ENCODE results near the gene ACACA.
"Not testable (repeated sequence)": the region's sequence is repeated elsewhere in the genome, so short reads cannot be mapped to it uniquely, and the experiment has no call there.

The ACACA gene

DNA sequence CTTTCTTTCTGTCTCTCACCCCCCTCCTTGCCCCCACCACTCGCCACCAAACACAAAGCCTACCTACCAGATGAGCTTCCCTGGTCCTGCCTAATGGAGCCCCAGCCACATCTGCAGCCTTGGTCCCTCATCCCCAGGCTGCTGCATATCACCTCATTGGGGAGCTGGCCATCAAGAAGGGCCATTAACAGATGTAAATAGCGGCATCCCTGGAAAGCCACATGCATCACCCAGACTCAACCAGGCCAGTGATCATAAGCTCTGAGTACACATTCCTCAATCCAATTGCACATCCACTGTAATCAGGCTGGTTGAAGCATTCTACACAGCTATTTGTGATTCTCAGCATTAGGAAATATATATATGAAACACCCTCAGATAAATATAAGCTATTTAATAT is 242.6 kb downstream of the ACACA start:
- no peak for DNase-seq

DNA sequence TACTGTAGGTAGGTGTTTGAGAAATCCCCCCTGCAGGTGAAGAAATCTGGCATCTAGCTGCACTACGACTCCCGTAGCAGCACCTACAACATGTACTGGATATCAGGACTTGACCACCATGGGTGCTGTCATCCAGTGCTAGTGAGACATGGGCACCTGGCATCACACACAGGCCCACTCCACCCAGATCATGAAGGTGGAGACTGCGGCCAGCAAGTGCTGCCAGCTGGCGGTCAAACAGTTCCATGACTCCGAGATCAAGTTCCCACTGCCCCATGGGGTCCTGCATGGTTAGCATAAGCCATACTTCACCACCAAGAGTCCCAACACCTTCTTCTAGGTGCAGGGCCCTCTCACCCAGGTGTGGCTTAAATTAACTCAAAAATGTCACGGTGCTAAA is 243.8 kb downstream of the ACACA start:
- DNase-seq: no peak

DNA sequence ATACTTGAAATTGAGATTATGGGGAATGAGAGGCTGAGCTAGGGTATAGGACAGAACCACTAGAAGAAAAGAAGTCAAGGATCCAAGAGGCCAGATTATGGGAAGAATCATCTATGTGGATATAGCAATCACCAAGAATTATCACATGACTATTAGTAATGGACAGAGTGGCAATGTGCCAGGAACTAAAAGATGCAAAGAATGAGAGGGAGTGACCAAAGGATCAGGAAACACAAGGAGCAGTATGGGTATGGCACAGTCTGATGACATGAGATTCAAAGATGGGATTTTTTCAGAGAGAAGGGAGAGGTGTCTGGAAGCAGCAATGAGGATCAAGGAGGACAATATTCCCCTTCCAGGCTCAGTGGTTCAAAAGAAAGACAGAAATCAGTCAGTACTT is 245.7 kb downstream of the ACACA start:
- DNase-seq: no peak

DNA sequence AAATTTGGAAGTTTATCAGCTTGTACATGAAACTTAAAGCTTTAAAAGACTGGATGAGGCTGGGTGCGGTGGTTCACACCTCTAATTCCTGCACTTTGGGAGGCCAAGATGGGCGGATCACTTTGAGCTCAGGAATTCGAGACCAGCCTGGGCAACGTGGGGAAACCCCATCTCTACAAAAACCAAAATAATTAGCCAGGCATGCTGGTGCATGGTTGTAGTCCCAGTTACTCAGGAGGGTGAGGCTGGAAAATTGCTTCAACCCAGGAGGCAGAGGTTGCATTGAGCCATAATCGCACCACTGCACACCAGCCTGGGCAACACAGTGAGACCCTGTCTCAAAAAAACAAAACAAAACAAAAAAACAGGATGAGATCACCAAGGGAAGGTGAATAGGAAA is 248.3 kb downstream of the ACACA start:
- DNase-seq: no peak

DNA sequence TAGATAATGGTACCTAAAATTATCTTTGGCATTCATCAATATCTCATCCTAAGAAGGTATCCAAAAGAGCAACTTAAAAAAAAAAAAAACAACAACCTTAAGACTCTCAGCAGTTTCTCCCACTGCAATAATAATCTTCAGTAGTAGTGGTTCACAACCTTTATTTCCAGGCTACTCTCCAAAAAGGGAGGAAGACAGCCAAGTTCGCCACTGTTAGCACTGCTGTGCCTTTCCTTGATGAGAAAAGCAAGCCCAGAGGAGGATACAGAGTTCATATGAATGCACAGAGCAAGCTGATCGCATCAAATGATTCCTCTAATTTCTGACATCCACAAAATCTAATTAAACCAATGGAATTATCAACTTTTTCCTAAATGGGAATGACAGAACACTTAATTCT is 258.5 kb downstream of the ACACA start:
- DNase-seq: no peak

DNA sequence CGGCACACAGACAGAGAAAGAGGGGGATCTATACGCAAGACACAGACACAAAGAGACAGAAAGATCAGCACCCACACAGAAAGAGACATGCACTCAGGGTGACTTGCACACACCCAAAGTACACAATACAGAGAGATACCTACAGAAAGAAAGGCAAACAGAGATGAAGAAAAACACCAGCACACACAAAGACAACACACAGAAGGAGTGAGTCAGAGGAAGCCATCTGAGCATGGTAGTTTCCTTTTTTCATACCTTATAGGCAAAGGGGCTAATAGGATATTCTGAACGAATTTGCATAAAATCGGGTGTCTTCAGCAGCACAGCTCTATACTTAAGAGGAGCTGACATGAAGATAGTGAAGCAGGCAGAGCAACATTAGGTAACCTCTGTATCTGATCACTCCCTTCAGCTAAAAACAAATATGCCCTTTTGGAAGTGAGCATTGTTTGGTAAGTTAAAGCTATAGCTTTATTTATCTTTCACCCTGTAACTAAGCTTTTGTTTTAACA is 259.3 kb downstream of the ACACA start:
- no peak for DNase-seq

DNA sequence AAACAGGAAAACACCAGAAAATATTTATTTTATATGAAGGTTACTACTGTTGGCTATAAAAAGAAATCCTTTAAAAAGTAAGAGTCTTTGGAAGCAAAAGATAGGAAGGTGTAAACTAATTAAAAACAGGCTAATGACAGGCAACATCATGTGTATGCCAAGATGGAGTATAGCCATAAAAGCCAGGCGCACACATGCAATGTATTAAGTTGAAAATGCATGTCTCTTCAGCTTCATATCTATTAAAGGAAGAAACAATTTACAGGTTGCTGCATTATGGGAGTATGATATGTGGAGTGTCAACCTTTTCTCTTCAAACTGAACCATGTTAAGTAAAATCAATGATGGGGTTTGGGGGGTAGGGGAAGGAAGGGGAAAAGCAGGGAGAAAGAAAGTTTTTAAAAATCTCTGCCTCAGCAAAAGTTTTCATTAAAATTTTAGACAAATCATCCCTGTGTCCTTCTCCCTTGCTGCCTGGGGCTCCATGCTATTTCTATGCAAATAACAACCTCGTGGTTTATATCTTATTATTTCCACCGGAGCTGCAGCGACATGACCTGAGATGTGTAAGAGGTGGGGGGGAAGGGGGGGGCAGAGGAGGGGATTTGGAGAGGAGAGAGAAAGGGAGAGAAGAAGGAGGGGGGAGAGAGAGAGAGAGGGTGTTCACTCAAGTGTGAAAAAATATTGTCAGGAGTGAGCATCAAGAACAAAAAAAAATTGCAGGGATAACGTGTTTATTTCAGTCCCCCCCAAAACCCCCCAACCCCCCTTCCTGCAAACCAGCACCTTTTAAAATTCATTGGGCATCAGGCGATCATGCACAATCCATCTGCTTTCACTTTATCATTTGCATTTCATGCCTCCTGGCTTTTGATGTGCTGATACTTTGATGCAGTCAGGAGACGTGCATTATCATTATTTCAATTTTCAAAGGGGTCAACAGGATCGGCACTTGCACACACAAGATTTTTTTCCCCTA is 260.3 kb downstream of the ACACA start:
- no peak for DNase-seq

DNA sequence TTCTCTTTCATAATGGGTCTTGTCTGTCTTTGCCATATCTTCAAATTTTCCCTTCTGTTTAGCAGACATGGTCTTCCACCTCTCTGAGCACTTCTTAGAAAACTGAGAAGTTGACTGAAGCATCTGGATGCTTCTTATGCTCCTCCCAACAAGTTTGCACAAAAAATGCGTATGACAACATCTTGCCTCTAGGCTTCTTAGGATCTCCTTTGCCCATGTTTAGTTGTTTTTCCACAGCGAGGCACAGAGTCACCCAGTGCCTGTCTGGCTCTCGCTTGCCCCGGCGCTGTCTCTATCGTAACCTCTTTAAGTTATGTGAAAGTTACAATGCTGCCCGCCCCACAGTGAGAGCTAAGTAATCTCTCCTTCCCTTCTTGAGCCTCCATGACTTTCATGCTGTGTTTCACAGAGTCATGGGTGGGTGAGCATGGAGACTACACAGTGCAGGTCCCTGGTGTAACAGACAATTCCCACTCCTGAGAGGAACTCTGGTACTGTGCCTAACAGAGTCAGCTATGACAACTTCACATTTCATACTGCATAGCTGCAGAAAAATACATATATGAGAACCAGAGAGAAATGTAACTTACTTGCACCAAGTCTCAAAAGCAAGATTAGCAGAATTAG is 262.4 kb downstream of the ACACA start:
- no peak for DNase-seq

DNA sequence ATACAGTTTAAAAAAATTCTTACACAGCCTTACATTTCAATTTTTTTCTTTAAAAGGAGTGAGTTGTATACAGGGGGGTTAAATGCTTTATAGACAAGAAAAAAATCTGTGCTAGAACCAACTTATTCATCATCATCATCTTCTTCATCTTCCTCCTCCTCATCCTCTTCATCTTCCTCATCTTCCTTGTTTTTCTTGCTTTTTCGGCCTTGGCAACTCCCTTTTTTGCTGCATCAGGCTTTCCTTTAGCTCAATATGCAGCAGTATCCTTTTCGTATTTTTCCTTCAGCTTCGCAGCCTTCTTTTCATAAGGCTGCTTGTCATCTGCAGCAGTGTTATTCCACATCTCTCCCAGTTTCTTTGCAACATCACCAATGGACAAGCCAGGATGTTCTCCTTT is 263.1 kb downstream of the ACACA start:
- not testable (repeated sequence) for DNase-seq

DNA sequence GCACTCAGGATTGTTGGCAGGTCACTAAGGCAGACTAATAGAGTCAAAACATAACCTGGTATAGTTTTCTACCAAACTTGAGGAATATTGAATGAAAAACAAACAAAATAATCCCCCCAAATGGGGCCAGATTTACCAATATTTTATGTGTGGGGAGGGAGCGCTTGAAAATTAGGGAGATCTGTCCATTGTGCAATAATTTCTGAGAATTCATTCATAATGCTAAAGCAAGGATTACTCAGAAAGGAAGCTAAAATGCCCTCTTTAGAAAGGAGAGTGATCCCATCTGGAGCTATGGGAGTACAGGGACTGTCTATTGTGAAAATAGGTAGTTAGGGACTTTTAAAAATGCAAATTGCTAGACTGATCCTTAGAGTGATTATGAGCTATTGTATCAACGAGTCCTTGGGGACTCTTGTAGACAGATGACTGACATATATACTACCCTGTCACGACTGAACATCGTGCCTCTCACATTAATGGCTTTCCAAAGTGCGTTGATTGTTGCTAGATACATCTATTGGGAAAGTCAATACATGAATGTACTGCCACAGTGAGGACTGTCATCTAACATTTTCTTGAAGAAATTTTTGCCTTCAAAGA is 264.2 kb downstream of the ACACA start:
- DNase-seq: no peak

DNA sequence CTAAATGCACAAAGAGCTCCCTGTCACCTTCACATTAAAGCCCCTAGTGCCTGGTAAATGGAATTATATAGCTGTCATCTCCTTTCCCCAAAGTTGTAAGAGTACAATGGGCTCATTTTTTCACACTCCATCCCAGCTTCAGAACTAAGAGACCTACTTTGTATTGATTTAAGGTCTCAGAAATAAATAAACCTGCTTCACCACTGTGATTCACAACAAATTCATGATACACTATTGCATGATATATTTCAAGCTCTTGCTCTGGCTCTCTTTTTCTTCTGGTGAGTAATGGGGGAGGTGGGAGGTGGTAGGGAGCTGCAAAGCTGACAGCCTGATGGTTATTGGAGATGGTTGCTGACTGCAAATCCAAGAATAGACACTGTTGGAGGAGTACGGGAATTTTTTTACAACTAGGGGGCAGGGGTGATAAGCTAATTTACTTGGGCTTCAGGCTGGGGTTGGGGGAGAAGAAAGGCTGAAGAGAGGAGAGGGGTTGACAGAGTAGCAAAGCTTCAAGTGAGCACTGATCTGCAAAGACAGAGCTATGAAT is 268.0 kb downstream of the ACACA start:
- no peak for DNase-seq

DNA sequence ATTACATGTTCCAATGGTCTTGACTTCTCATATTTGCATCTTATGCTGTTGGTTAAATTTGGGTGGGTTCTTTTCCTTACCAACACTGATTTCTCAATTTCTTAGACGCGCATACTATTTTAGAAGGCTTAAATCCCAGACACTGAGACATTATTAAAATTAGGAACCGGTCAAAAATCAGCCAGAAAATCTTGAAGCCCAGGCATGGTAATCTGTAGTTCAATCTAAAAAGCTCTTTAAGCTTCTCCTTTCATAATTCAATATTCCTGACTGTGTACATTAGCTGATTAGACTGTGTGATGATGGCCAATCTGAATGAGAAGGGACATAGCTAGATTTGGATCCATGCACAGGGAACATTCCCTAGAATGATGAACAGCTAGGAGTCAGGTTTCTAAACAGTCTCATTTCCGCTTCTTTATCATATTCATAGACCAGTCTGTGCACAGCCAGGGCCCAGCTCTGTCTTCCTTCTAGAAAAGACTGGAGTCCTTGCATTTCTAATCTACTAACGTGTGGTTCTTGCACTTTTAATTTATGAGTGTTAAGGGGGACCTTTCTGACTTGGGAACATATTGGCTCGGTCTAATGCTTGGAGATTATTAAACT is 268.6 kb downstream of the ACACA start:
- DNase-seq: no peak

DNA sequence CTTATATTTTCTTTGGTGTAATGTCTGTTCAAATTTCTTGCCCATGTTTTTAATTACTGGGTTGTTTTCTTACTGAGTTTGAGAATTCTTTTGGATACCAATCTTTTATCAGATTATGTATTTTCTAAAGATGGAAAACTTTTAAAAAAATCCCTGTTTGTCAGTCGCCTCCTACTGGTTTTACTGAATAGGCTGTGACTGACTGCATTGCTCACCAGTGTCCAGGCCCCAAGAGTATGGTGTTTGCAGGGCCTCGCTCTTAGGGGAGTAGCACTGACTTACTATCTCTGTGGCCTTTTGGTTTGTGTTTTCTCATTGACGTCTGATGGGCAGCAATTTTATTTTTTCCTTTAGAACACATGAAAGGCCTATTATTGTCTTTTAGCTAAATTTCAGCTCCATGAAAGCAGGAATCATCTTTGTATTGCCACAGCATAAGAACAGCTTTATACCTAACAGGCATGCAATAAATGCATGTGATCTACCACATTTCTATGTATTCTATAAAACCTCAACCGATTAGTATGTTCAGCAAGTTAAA is 269.5 kb downstream of the ACACA start:
- DNase-seq: no peak

DNA sequence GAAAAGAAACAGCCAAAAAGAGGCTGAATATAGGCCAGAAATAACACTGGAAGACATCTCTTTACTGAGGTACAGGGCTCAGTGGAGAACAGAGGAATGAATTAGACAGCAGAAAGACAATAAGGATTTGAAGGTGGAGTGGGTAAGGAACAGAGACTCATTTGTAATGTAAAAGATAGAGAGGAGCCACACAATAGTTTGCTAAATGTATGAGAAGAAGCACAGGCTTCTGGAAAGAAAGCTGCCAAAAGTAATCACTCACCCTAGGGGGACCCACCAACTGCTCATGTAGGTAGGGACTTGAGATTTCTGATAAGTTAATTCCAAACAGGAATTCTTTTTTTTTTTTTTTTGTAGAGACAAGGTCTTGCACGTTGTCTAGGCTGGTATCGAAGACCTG is 271.1 kb downstream of the ACACA start:
- no peak for DNase-seq

DNA sequence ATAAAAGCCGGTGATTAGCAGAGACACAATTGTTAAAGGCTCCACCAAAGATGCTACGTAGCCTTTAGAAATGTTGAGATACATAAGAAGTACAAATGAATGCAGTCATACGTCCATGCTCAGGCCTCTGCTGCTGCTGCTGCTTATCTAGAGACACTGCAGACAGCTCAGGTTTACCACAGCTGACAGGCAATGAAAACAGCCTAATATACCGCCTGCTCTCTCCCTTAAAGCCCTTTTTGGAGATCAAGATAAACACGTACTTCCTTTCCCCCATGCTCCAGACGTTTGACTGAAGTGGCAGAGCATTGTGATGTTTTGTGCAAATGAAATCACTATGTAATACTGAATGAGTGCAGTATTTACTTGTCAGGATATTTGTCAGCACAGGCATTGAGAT is 272.6 kb downstream of the ACACA start:
- DNase-seq: no peak

DNA sequence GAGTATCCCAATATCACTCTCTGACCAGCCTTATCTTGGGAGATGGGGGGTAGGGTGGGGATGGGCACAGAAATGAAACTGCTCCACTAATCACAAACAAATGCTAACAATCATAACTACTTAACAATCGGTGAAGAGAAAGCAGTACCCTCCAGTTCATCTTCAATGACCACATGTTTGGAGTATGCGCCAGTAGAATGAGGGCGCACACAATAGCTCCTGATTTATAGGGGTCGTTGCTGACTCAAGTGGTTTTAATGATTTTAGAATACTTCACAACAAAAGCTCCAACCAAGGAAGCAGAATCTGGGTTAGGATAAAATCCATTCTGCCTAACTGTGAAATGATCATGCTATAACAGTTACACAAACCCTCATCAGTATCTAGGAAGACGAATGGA is 273.5 kb downstream of the ACACA start:
- no peak for DNase-seq

DNA sequence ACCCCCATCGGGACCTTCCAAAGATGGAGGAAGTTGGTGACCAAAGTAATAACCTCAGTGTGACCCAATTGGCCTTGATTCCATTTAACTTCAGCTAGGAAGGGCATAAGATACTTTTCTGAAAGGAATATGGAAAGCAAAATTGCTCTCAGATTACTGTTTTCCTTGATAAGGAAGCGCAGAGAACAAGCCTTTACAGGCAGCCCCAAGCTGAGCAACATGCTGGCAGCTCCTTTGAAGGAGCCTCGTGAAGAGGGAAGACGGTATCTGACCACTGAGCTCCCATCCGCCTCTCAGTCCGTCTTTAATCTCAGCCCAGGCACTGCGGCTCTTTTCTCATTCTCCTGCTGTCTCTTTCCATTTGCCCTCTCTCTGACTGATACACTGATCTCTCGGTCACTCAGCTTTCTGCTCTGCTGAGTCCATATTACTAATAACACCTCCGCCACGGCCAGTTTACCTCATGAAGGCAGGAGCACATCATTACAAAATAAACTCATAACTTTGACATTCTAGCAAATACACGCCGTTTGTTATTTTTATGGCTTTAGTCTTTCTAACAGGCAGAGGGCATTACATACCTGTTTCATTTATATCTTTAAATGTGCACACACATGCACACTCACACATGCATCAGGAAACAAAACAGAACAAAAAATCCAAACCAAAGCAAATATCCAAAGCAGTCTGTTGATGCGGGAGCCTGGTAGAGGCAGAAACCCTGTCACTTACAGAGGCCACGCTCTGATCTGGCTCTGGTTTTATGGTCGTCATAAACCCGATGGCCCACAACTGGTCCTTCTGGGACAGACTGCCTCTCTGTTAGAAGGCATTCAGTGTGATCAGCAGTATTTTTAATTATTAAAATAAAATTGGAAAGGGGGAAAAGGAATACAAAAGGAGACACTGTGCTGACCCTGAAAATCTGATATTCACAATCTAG is 274.7 kb downstream of the ACACA start:
- no peak for DNase-seq

DNA sequence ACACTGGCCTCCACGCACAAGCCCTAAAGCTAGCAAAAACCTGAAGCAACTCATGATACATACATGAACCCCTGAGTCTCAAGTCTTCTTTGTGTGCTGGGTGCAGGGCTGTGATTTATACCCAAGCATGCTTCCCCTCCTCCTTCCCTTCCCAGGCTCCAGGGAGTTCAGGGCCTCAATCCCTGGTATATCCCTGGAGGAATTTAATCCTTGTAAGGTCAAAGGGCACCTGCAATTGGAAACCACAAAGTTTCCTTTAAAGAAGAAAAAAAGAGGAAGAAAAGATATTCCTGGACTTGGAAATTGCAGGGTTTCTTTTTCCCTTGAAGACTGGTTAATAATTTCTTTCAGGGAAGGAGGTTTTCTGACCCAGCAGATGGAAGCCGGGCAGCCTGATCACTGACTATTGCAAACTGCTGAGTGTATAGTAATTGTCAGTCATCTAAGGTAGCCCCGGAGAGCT is 275.6 kb downstream of the ACACA start:
- no peak for DNase-seq

DNA sequence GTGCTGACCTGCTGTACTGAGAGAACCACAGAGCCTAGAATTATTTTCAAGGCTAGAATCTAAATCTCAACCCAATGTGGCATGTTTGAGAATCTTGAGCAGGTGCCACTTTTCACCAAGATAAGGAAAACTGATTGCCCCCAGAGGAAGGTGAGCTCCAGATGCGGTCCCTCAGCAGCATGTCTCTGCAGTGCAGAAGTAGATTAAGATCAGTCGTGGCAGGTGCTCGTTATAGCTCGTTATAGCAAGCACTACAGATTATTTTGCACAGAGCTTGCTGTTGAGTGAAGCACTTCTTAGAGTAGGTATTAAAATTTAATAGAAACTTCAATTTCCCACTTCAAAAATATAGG is 281.8 kb downstream of the ACACA start:
- DNase-seq: no peak

DNA sequence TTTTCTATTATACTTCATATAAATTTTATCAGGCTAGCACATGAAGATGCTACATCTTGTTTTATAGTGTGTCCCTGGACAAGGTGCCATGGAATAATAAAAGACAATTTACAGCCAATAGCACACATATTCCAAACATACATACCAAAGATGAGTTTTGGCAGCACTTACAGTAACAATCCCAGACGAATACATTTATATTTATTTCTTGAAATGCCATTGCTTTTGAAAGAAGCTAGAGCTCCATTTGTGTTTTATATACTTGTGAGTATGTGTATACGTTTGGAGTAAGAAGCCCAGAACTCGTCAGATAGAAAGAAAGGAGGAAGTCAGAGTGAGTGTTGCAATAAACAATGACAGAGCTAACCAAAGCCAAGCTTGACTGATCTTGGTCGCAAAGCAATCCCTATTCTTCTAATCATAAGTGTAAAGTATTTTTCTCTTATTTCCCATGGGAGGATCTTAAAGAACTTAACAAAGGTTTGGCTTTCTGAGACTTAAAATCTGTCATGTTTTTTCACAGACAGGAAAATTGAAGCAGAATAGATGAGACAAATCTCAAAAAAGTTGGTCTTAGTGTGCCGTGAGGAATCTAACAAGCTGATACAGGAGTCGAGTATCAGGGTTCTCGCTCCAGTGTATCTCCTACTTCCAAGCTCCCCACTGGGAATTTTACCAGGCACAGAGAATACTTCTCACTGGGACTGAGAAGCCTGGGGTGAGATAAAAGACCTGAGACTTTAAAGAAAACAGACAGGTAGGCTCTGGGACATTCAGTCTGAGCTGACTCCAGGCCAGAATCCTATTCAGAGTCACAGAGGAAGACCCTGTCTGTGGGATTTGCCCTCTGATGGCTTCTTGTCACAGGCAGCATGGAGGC is 282.5 kb downstream of the ACACA start:
- DNase-seq: no peak

DNA sequence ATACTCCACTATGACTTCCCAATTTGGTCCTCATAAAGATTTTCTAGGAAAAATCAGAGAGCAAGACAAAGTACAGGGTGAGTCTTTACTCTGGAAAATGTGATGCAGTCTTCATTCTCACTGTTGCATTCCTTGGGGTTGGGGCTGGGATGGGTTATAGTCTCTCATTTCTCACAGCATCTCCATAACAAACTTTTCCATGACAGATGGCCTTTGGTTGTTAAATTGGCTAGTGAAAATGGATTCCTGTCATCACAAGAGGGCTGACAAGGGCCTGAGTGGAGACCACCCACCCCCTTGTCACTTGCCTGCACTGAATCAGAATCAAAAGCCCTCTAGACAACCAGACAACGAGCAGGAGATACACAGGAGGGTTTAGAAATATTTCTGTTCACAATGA is 283.2 kb downstream of the ACACA start:
- DNase-seq: no peak
